ENCODE results near the gene ACADVL. TPM values are rescaled to one million over a fixed set of nuclear protein-coding genes. Genes with fewer than 3 reads are reported as not detected.

The ACADVL gene
- total RNA-seq, 1 experiment from 2014 or later: 283 TPM

GRCh38 chr17:7238420-7239090, 18.8 kb downstream of the ACADVL start:
- Histone ChIP-seq H4K8ac (replicated peaks; ENCODE audit: insufficient read length, low read depth, low read length) (no peak overlapping the region), H4K5ac (ENCODE audit: insufficient read length, low read depth, low read length) (no peak overlapping the region), H2BK12ac (ENCODE audit: insufficient read length, low read depth, low read length) (no peak overlapping the region), H3K18ac (ENCODE audit: insufficient read length, low read depth, low read length) (peak overlapping the region; percentile 51), H4K91ac (ENCODE audit: insufficient read length, low read depth, low read length) (no peak overlapping the region), H3K27me3 (ENCODE audit: insufficient read depth, low read length) (no peaks in the 10 kb centered on the region), H3K27ac (ENCODE audit: insufficient read length, low read depth, low read length) (no peak overlapping the region), H2BK15ac (ENCODE audit: low read depth, low read length) (no peak overlapping the region), H2AK5ac (ENCODE audit: insufficient read length, low read length) (no peak overlapping the region), H4K20me1 (ENCODE audit: control insufficient read depth, insufficient read depth, insufficient read length) (no peaks in the 10 kb centered on the region), H3K79me2 (ENCODE audit: insufficient read depth, low read length) (peaks cover 9% of the 10 kb centered on the region; the same call in 1 of the 2 replicates), H3K23me2 (ENCODE audit: insufficient read length, low read depth, low read length, poor library complexity, severe bottlenecking) (peaks cover 11% of the 10 kb centered on the region), H3K79me1 (ENCODE audit: insufficient read depth, low read depth, low read length, poor library complexity, severe bottlenecking) (peaks cover 9% of the 10 kb centered on the region), H3K4me2 (ENCODE audit: insufficient read depth, insufficient read length, low read length) (peak overlapping the region; percentile 53), H2BK5ac (ENCODE audit: insufficient read length, low read length) (no peak overlapping the region), H3K14ac (ENCODE audit: insufficient read depth, low read length) (peak overlapping the region; percentile 66), H3K4ac (ENCODE audit: low read depth, low read length) (no peak overlapping the region), H3K9ac (ENCODE audit: extremely low read depth, insufficient read length, low read length) (peak overlapping the region; percentile 72), H3K56ac (ENCODE audit: insufficient read length, low read depth, low read length) (no peak overlapping the region), H2BK120ac (ENCODE audit: low read depth, low read length, poor library complexity, severe bottlenecking) (no peak overlapping the region), H3T11ph (ENCODE audit: low read length) (no peak overlapping the region), H3K23ac (ENCODE audit: insufficient read length, low read depth, low read length) (no peak overlapping the region), H2BK20ac (ENCODE audit: low read depth, low read length, poor library complexity, severe bottlenecking) (no peak overlapping the region), H2AFZ (ENCODE audit: low read length) (no peak overlapping the region), H3K9me3 (ENCODE audit: control insufficient read depth, low read depth, low read length) (no peaks in the 10 kb centered on the region), H3K4me1 (ENCODE audit: insufficient read depth, low read length) (no peaks in the 10 kb centered on the region)
- H3K27ac Mint-ChIP-seq: peak overlapping the region; percentile 95 to 99 (median 97); a peak in 6 of 7 replicates
- H3K4me1 Mint-ChIP-seq: peaks cover 42 to 55% of the 10 kb centered on the region in 2 experiments
- H3K36me3 Mint-ChIP-seq (ENCODE audit: insufficient read depth in 1 of 3, low read depth in 3 of 3): peaks cover 33 to 59% (median 49%) of the 10 kb centered on the region in 3 experiments
- H3K27me3 Mint-ChIP-seq (ENCODE audit: low read depth): no peaks in the 10 kb centered on the region; the same call in 1 of the 2 replicates
- peak overlapping the region; percentile 95 to 97 for H3K4me3 Mint-ChIP-seq
- no CpG with 5 or more reads among the region's 39 CpGs for WGBS (ENCODE audit: extremely low coverage, insufficient read length, low lambda C conversion rate)
- peak; percentile 58 for DNase-seq
- no peak for TF ChIP-seq CTCF (conservative IDR thresholded peaks at IDR 0.05)
- peaks cover 0 to 2% of the 10 kb centered on the region in 2 experiments; a peak in 2 of 5 replicates for H3K9me3 Mint-ChIP-seq
